HG03025 (cell line): ENCODE measurements around the gene TMCO6.

Experiments
- ATAC-seq: cut with Tn5 transposase; IDR thresholded peaks from one replicate; pipeline ENCODE4 v1.9.1; 2021; ENCODE audit warnings: mild to moderate bottlenecking, moderate library complexity; ENCODE audit not compliant: unreplicated experiment, low FRiP score

TMCO6 gene

DNA sequence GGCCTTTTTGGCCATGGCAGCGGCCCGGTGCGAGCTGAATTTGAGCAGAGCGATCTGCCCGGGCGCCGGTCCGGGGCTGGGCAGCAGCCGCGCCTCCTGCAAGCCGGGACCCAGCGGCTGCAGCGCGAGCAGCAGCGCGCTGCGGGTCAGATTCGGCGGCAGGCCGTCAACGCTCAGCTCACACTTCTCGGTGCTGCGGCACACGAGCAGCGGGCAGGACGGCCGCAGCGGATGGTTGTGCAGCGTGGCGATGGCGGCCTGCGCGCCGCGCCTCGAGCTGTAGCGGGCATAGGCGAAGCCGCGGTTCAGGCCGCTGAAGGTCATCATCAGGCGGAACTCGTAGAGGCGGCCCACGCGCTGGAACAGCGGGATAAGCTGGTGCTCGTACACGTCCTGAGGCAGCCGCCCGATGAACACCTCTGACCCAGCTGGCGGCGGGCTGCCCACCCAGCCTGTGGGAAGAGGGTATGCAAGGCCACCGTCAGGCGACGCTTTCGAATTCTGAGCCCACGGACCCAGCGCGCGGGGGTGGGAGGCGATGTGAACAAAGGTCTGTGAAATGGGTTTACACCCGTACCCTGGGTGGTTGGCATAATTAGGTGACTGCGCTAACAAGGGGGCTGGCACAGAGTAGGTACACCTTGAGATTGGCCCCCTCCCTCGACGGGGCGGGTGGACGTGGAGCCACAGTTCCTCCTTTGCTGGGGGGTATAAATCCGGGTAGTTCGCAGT, 33.4 kb downstream of the TMCO6 start:
- no peak for ATAC-seq

- no peak for ATAC-seq
Measured at GRCh38 chr5:140673187-140673976, 34.1 kb downstream of the TMCO6 start, which contains the start of gene DND1. DND1 (minus strand) TSS chr5:140673576; CDS start chr5:140673542, 34 bp downstream.

GRCh38 chr5:140674211-140674610, 35.0 kb downstream of the TMCO6 start:
- no peak for ATAC-seq

DNA sequence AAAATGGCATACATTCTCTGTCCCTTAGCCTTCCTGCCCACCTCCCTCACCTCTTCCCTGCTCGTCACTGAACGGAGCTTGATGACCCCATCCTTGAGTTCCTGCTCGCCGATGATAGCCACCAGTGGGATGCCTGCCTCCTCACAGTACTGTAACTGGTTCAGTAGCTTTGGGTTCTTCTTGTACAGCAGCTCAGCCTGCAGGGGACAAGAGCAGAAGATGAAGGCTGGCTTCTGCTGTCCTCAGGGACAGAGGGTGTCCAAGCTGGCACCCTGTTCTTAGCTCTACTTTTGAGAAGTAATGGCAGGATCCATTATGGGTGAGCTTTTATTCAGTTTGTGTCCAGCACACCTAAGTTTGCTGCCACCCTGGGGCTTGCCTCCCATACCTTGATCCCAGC, 35.4 kb downstream of the TMCO6 start:
- no peak for ATAC-seq

DNA sequence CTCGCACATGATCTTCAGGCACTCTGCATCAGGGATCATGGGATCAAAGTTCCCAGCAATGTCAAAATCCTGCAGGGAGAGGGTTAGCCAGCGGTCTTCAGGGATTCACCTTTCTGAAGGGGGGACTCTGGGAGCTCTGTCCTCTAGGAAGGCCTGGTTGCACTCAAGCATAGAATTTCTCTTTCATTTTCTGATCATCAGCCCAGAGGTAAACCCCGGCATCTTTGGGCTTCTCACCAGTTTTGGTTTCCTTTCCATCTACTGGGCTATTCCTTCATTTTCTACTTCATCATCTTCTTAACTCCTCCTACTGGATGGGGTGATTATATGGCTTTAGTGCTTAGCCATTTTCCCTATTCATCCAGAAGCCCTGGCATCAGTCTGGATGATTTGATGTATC, 38.7 kb downstream of the TMCO6 start:
- no peak for ATAC-seq

GRCh38 chr5:140678993-140679392, 39.7 kb downstream of the TMCO6 start:
- ATAC-seq = no peak

DNA sequence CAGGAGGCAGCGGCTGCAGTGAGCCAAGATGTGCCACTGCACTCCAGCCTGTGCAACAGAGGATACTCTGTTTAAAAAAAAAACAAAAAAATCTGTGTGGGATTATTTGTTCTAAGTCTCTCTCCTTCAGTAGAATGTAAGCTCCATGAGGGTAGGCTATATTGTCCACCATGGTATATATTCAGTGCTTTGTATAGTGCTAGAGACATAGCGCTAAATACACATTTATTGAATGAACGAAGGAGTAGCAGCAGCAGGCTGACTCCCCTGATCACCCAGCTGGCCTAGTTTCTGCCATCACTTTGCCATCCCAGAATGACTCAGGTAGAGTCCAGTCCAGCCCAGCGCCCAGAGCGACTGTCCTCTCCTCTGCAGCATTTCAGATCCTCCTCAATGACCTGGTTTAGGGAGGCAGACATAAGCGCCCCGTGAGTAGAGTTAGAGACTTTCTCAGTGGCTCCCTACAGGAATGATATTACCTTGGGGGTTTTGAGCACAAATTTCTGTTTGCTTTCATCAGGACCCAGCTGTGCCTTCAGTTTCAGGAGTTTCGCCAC, 51.2 kb downstream of the TMCO6 start:
- no peak for ATAC-seq

DNA sequence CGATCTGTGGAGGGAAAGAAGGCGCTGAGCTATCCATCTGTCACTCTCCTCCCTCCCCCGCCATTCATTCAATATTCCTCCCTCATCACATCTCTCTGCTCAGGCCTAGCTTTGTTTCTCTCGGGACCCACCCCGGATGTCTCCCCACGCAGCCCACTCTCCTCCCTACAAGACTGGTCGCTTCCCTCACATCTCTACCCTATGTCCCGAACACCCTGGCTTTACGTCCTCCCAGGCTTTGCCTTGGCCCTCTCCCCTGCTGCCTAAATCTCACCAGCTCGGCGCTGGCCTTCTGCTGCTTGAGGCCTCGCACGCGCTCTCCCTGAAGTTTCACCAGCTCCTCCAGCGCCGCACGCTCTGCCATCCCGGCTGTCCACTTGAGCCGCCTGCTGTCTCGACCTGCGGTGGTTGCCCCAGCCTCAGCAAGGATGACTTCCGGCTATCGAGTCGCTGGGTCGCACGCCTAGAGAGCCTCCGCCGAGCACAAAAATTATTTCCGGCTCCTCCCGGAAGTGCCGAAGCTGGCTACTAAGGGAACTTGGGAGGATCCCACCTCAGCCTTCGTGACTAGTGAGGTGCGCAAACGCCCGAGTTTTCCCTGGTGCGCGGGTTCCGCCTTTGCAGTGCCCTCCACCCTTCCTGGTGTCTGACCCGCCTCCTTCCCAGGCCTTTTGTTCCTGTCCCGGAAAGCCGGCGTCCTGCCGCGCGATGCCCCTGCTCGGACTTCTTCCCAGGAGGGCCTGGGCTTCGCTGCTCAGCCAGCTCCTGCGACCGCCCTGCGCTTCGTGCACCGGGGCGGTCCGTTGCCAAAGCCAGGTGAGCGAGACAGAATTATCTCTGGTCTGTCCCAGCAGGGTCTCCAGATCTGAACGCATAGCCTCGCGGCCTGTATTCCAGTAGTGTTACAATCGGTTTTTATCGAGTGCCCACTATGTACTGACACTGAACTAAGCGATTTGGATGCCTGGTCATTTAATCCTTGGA, 52.0 kb downstream of the TMCO6 start, which contains the start of the genes HARS1 and HARS2:
Gene HARS1 (minus strand): TSS at position 430 of the 984 bp plus-strand sequence. CDS start 66 bp downstream, at position 364.
Gene HARS2 (plus strand): TSS at position 515 of the 984 bp plus-strand sequence. CDS start 194 bp downstream, at position 709.
- ATAC-seq = peak; percentile 96

- no peak for ATAC-seq
Measured at GRCh38 chr5:140694276-140694675, 55.0 kb downstream of the TMCO6 start.
